GM12865 (cell line): Measurements from ENCODE around the gene FOXJ3.

Experiments used
- DNase-seq: peaks from one replicate; pipeline ENCODE4 v3.0.0; 2010; ENCODE audit warnings: low read depth
- H3K4me3 ChIP-seq: 2 replicates; pipeline ENCODE4 v1.5.1; 2011; ENCODE audit warnings: mild to moderate bottlenecking, low read depth, low read length, control low read depth
- CTCF ChIP-seq: IDR thresholded peaks from 2 replicates; pipeline ENCODE4 v1.5.1; 2011; ENCODE audit warnings: low read length, control low read depth, low read depth, inconsistent platforms; ENCODE audit not compliant: insufficient read depth; ENCODE audit errors: missing control alignments

The FOXJ3 gene

DNA sequence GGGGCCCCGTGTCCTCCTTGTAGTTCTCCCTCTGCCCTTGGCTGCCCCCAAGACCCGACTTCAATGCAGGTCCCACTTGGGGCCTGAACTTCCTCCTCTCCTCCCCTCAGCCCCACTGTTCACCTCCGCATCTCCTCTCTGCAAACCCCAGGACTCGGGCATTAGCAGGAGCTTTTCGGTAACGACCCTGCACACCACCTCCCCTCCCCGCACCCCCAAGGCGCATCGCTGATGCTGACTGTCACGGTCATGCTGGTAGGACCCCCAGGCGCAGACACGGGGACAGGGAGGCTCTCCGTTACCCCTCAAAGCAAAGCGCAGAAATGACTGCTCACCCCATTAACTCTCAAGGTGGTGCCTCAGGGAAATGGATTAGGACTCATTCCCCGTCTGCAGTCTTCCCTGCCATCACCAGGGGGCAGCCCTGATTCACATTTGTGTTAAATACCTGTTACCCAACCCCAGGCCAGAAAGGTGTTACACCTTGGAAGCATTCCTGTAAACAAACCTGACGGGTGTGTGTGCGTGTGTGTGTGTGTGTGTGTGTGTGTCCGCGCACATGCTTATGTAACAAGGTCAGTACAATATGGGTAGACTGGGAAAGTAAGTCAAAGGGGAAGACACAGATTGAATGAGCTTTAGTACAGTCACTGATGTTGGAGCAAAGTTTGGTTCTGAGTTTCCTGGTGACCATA lies 188.3 kb downstream of the FOXJ3 start:
- no peak overlapping the region for H3K4me3 ChIP-seq
- TF ChIP-seq CTCF = peak; percentile 90
- peak; percentile 70 for DNase-seq

DNA sequence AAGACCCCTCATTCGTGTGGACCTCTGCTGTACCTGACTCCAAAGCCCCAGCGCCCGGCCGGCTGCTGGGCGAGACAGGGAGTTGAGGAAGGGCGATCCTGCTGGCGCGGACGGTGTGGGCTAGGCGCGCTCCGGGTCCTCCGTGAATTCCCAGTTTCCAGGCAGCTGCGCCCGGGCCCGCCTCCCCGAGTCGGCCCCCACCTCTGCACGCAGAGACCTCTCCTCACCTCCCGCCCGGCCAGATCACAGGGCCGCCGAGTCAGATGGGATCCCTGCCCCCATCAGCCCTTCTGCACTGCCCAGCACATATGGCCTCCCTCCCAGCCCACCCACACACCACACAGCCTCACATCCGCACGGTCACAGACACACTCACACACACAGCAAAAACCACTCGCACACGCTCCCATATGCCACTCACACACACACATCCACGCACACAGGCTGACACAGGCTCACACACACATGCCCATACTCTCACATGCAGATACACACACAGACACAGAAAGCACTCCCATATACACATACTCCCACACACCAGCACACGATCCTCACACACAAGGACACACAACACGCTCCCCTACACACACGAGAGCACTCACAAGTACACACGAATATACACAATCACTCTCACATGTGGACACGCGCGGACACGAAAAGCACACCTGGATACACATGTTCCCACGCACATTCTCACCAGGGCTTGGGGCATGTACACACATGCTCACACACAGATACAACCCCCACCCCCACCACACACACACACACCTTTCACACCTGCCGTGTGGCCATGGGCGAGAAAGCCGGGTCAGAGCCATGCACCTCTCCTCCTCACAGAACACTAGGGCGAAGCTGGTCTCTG lies 189.0 kb downstream of the FOXJ3 start:
- DNase-seq = no peak
- H3K4me3 ChIP-seq = no peak overlapping the region
- no peak for TF ChIP-seq CTCF

GRCh38 chr1:42145389-42145716 lies 189.7 kb downstream of the FOXJ3 start:
- no peak for TF ChIP-seq CTCF
- no peak for DNase-seq

GRCh38 chr1:42144711-42145388 lies 190.2 kb downstream of the FOXJ3 start:
- TF ChIP-seq CTCF = no peak

More at GRCh38 chr1:42145389-42145716, 189.7 kb downstream of the FOXJ3 start:
- no peak overlapping the region for H3K4me3 ChIP-seq

GRCh38 chr1:42143896-42144710 lies 190.9 kb downstream of the FOXJ3 start:
- no peak for DNase-seq
- no peak overlapping the region for H3K4me3 ChIP-seq
- no peak for TF ChIP-seq CTCF

More at GRCh38 chr1:42144711-42145388, 190.2 kb downstream of the FOXJ3 start:
- no peak for DNase-seq
- H3K4me3 ChIP-seq = no peak overlapping the region
